Fibroblast of the aortic adventitia (primary cell): ENCODE data around the gene TRIM42. TPM values are rescaled to one million over a fixed set of nuclear protein-coding genes. Genes with fewer than 3 reads are reported as not detected.

Experiments used
- DNase-seq: peaks from one replicate; pipeline ENCODE4 v3.0.0-alpha.2; 2010; ENCODE audit warnings: low read depth
- H3K4me3 ChIP-seq: 2 replicates; pipeline ENCODE4 v1.5.1; 2011; ENCODE audit warnings: low read depth, mild to moderate bottlenecking, control low read depth, low read length, moderate library complexity
- total RNA-seq: library from RNA; depleted of rRNA; stranded (reverse); fragments of >200 nt; gene quantifications from 2 replicates; pipeline ENCODE4 v1.2.3, GENCODE V29; 2012; ENCODE audit warnings: low replicate concordance
- TF ChIP-seq, protein P1 (sequence below): IDR thresholded peaks from 2 replicates; pipeline ENCODE4 v1.5.1; 2011; ENCODE audit warnings: mild to moderate bottlenecking, low read length, control low read depth, inconsistent platforms; ENCODE audit not compliant: insufficient read depth

Gene TRIM42
- total RNA-seq, 1 donor: not detected

DNA sequence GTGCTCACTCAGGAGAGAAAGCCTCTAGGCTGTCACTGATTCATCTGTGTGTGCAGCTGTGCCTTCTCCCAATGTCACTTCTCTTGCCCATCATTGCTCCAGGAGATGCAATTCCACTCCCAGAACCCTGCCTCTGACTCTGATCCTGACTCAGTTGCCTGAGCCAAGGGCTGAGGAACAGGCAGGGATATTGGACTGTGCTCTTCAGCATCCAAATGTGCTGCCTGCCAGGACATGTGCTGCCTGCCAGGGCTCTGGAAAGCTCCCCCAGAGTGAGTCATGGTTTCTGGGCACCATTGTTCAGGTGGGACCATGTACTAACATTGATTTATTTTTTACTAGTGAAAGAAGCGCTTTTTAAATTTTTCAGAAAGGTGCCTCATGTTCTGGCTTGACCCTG lies 71.0 kb downstream of the TRIM42 start:
- TF ChIP-seq, protein P1, sequence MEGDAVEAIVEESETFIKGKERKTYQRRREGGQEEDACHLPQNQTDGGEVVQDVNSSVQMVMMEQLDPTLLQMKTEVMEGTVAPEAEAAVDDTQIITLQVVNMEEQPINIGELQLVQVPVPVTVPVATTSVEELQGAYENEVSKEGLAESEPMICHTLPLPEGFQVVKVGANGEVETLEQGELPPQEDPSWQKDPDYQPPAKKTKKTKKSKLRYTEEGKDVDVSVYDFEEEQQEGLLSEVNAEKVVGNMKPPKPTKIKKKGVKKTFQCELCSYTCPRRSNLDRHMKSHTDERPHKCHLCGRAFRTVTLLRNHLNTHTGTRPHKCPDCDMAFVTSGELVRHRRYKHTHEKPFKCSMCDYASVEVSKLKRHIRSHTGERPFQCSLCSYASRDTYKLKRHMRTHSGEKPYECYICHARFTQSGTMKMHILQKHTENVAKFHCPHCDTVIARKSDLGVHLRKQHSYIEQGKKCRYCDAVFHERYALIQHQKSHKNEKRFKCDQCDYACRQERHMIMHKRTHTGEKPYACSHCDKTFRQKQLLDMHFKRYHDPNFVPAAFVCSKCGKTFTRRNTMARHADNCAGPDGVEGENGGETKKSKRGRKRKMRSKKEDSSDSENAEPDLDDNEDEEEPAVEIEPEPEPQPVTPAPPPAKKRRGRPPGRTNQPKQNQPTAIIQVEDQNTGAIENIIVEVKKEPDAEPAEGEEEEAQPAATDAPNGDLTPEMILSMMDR: no peak
- no peak for DNase-seq
- H3K4me3 ChIP-seq: no peak overlapping the region
